ENCODE measurements around the gene VSTM4.

GRCh38 chr10:49036638-49037037, 78.7 kb downstream of the VSTM4 start:
- TF ChIP-seq REST (IDR thresholded peaks at IDR 0.05; ENCODE audit: low read depth) = no peak
- no peak for TF ChIP-seq TEAD4 (IDR thresholded peaks at IDR 0.05)
- no peak for TF ChIP-seq MAX (IDR thresholded peaks at IDR 0.05)
- TF ChIP-seq YY1 (IDR thresholded peaks at IDR 0.05; ENCODE audit: low read depth) = no peak
- no peak for TF ChIP-seq TCF12 (IDR thresholded peaks at IDR 0.05; ENCODE audit: low read depth)
- no peak for TF ChIP-seq ZBTB7A (IDR thresholded peaks at IDR 0.05; ENCODE audit: low read depth)
- no peak for TF ChIP-seq NFIC (IDR thresholded peaks at IDR 0.05)
- no peak for TF ChIP-seq FOXM1 (IDR thresholded peaks at IDR 0.05; ENCODE audit: borderline replicate concordance, low read depth)
- no peak for TF ChIP-seq CREB1 (IDR thresholded peaks at IDR 0.05; ENCODE audit: low read depth)

Measured in Ishikawa (cell line).